ENCODE measurements around the gene DLG2. TPM values are rescaled to one million over a fixed set of nuclear protein-coding genes. Genes with fewer than 3 reads are reported as not detected.

DLG2 gene
- total RNA-seq, 1 donor from 2014 or later, result 6.7 TPM

DNA sequence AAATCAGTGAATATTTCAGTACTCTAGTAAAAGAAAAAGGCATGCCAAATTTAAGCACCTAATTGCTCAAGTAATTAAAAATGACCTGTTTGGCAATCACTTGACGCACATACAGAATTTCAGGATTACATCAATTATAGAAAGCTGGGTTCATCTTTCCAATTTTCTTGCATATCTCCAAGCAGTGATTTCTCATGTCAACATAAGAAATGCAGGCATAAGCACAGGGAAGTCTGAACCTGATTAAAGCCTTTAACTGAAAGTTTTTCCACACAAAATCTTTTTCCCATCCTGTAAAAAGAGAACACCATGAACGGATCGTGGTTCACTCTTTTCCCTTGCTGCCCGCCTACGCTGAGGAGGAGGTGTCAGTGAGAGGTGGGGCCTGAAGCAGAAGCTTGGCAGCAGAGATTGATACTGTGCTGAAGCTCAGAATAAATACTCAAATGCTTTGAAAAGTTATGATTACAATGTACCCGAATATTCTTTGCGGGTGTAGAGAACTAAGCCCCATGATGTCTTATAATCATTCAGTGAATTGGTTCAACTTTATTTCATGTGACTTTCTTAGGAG, 1636.9 kb downstream of the DLG2 start:
- H3K36me3 Mint-ChIP-seq, result no peaks in the 10 kb centered on the region

DNA sequence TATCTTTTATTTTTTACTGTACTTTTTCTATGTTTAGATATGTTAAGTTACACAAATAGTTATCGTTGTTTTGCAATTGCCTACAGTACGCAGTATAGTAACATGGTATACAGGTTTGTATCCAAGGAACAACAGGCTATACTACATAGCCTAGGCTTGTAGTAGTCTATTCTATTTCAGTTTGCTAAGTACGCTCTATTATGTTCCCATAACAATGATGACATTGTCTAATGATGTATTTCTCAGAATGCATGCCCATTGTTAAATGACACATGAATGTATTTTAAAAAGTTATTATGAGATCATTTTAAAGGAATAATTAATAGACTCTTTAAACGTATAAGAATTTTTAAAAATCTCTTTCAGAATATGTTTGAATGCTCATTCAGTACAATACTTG, 1644.3 kb downstream of the DLG2 start:
- no peak for DNase-seq (ENCODE audit: low spot score in 2 of 2, unreplicated experiment in 2 of 2)
- Mint-ChIP-seq H3K36me3 (no peaks in the 10 kb centered on the region), H3K27ac (no peak overlapping the region), H3K27me3 (ENCODE audit: low read depth) (peaks cover 2% of the 10 kb centered on the region), H3K4me1 (no peaks in the 10 kb centered on the region), H3K9me3 (peaks cover 2% of the 10 kb centered on the region), H3K4me3 (no peak overlapping the region)
- TF ChIP-seq, protein P1, sequence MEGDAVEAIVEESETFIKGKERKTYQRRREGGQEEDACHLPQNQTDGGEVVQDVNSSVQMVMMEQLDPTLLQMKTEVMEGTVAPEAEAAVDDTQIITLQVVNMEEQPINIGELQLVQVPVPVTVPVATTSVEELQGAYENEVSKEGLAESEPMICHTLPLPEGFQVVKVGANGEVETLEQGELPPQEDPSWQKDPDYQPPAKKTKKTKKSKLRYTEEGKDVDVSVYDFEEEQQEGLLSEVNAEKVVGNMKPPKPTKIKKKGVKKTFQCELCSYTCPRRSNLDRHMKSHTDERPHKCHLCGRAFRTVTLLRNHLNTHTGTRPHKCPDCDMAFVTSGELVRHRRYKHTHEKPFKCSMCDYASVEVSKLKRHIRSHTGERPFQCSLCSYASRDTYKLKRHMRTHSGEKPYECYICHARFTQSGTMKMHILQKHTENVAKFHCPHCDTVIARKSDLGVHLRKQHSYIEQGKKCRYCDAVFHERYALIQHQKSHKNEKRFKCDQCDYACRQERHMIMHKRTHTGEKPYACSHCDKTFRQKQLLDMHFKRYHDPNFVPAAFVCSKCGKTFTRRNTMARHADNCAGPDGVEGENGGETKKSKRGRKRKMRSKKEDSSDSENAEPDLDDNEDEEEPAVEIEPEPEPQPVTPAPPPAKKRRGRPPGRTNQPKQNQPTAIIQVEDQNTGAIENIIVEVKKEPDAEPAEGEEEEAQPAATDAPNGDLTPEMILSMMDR (IDR thresholded peaks at IDR 0.05; ENCODE audit: unreplicated experiment), result no peak

More for the DNA sequence above, 1636.9 kb downstream of the DLG2 start:
- Mint-ChIP-seq H3K9me3 (peaks cover 14% of the 10 kb centered on the region), H3K4me3 (no peak overlapping the region), H3K27ac (peak overlapping the region; percentile 49), H3K4me1 (peaks cover 18% of the 10 kb centered on the region), H3K27me3 (ENCODE audit: low read depth) (peaks cover 4% of the 10 kb centered on the region)
- TF ChIP-seq, protein P1 (IDR thresholded peaks at IDR 0.05; ENCODE audit: unreplicated experiment), result no peak
- DNase-seq (ENCODE audit: low spot score in 2 of 2, unreplicated experiment in 2 of 2), result no peak

DNA sequence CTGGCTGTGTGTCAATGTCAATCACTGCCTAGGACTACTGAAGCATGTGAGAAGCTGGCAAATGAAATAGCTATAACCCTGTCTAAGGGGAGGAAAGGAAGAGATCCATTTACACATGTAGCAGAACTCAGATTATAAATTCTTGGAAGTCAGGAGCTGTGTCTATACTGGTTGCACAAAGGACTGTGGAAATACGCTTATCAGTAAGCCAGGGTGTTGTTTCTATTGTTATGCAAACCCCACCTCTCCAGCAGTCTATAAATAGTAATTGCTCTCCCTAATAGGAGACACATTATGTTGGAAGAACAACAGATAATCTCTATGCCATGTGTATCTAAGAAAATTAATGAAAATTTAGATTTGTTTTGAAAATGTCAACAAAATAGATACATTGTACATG, 1647.6 kb downstream of the DLG2 start:
- TF ChIP-seq, protein P1 (IDR thresholded peaks at IDR 0.05; ENCODE audit: unreplicated experiment), result no peak
- peaks cover 8% of the 10 kb centered on the region for H3K4me1 Mint-ChIP-seq
- no peak for DNase-seq (ENCODE audit: low spot score in 2 of 2, unreplicated experiment in 2 of 2)
- H3K27me3 Mint-ChIP-seq (ENCODE audit: low read depth), result no peaks in the 10 kb centered on the region
- no peak overlapping the region for H3K27ac Mint-ChIP-seq
- H3K9me3 Mint-ChIP-seq, result no peaks in the 10 kb centered on the region
- no peak overlapping the region for H3K4me3 Mint-ChIP-seq
- H3K36me3 Mint-ChIP-seq, result no peaks in the 10 kb centered on the region

DNA sequence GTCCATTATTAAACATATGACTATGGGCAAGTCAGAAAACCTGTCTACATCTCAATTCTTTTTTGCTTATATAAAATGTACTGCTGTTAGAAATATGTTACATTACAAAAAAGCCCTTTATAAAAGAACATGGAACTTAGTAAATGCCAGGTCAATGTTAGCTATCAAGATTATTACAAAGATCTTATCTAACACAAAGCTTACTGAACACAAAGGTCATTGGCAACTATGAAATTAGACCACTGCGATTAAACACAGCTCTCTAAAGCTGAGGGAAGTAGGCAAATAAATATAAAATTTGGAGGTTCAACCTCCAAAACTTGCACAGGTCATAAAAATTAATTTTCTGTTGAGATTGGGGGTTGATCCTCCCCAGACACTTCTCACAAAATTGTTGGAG, 1648.2 kb downstream of the DLG2 start:
- Mint-ChIP-seq H3K4me1 (peaks cover 8% of the 10 kb centered on the region), H3K4me3 (no peak overlapping the region), H3K27ac (no peak overlapping the region), H3K36me3 (no peaks in the 10 kb centered on the region), H3K9me3 (no peaks in the 10 kb centered on the region), H3K27me3 (ENCODE audit: low read depth) (no peaks in the 10 kb centered on the region)
- TF ChIP-seq, protein P1 (IDR thresholded peaks at IDR 0.05; ENCODE audit: unreplicated experiment), result no peak
- no peak for DNase-seq (ENCODE audit: low spot score in 2 of 2, unreplicated experiment in 2 of 2)

DNA sequence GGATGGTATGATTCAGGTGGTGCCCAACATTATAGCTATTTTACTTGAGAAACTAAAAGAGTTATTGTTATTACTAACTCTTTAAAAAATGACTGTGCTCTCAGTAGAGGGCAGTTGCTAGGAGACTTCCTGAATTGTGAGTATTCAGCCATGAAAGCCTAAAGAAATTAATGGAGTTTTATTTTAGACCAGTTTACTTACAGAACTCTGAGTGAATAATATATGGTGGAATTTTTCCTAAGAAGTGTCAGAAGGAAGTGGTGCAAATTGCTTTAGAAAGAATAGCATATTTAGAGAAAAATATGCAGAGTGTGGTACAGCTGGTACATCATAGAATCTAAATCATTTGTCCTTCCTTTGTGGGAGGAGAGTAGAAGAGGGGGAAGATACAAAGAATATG, 1651.1 kb downstream of the DLG2 start:
- Mint-ChIP-seq H3K27ac (peak overlapping the region; percentile 13), H3K4me1 (peaks cover 8% of the 10 kb centered on the region), H3K36me3 (no peaks in the 10 kb centered on the region), H3K9me3 (no peaks in the 10 kb centered on the region), H3K4me3 (no peak overlapping the region), H3K27me3 (ENCODE audit: low read depth) (no peaks in the 10 kb centered on the region)
- DNase-seq (ENCODE audit: low spot score in 2 of 2, unreplicated experiment in 2 of 2), result no peak
- TF ChIP-seq, protein P1 (IDR thresholded peaks at IDR 0.05; ENCODE audit: unreplicated experiment), result no peak

DNA sequence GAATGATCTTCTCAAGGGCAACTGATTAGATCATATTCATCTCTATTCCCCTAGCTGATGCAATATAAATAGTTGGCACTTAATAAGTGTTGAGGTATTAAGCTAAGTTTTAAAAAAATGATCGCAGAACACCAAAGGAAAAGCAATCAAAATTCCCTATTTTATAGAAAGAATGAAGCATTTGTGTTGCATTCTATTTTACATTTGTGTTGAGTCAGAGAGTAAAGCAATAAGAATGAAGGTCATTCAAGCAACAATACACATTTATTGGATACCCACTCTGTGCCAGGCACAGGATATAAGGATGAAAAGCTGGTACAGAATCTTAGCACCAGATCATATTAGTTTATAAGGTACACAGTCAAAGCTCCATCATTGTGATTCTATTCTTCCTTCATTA, 1654.6 kb downstream of the DLG2 start:
- H3K27ac Mint-ChIP-seq, result no peak overlapping the region
- TF ChIP-seq, protein P1 (IDR thresholded peaks at IDR 0.05; ENCODE audit: unreplicated experiment), result no peak
- DNase-seq (ENCODE audit: low spot score in 2 of 2, unreplicated experiment in 2 of 2), result no peak
- H3K4me3 Mint-ChIP-seq, result no peak overlapping the region
- no peaks in the 10 kb centered on the region for H3K9me3 Mint-ChIP-seq
- peaks cover 8% of the 10 kb centered on the region for H3K4me1 Mint-ChIP-seq
- H3K27me3 Mint-ChIP-seq (ENCODE audit: low read depth), result no peaks in the 10 kb centered on the region
- no peaks in the 10 kb centered on the region for H3K36me3 Mint-ChIP-seq

Data from mesothelial cell of epicardium (in vitro differentiated cells).